ENCODE data around the gene DDIT3. TPM values are rescaled to one million over a fixed set of nuclear protein-coding genes. Genes with fewer than 3 reads are reported as not detected.

Gene DDIT3
- total RNA-seq, 2 donors from 2014 or later = 64.6 to 71.7 TPM

DNA sequence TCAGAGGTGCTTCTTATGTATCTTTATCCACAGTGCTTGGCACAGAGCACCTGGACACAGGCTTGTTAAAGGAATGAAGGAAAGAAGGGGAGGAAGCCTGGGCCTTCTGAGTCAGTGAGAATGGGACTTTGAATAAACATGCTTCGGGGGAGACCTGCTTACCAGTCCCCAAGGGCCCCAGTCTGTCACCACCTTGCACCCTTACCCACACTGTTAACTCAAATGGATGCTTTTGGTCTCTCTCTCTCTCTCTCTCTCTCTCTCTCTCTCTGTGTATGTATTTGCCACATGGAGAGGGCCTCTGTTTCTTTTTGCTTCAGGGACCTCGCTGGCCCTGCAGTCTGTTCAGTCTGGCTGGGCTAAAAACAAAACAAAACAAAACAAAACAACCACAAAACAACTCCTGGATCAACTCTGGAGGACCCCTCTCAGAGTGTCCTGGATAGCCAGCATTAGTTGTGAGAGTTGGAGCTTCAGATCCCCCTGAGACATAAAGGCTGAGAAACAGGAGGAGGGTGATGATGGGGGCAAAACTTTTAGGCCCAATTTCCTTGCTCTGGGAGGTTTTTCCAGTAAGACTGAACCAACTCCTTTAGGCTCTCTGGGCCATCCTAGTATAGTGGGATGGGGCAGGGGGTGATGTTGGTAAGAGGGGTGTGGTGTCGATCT is 31.5 kb upstream of the DDIT3 start:
- Mint-ChIP-seq H3K4me3 (no peak overlapping the region), H3K36me3 (ENCODE audit: insufficient read depth in 2 of 2) (no peaks in the 10 kb centered on the region), H3K27me3 (ENCODE audit: low read depth) (peaks cover 13% of the 10 kb centered on the region), H3K9me3 (no peaks in the 10 kb centered on the region), H3K4me1 (ENCODE audit: low read depth) (peaks cover 46% of the 10 kb centered on the region), H3K27ac (no peak overlapping the region)
- no peak for ATAC-seq (replicated peaks in 1 of 2)
- DNase-seq = no peak

DNA sequence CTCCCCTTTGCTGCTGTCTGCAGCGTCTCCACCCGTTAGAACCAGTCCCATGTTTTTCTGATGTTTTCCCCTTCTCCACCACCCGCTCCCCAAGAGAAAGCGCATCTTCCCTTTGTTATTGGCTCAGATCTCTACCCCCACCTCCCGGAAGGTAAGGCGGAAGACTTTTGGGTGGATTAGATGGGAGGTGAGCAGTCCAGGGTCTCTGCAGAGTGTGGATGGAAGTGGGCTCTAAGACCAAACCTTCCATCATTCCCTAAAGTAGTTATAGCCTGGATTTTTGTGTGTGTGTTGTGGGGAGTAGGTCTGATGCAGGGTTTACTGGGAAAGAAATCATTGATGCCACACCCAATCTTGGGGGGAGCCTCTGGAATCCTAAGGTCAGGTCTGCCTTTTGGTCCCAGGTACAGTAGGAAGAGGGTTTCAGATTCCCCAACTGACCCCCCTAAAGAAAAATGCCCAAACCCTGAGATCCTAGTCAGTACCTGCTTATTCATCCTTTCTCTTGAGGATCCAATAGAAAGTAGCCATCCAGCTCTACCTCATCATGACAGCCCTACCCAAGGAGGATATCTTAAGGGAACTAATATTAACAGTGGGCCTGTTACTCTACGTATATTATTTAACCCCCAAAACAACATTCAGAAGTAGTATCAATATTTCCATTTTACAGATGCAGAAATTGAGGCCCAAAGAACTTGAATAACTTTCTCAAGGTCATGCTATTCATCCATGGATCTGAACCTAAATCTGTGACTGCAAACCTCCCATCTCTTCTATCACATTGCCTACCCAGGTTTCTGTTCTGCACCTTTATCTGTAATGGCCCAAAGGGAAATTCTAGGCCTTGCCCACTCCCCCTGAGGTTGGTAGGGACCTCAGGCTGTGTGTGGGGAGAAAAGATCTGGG is 30.6 kb upstream of the DDIT3 start:
- Mint-ChIP-seq H3K9me3 (no peaks in the 10 kb centered on the region), H3K27me3 (ENCODE audit: low read depth) (peaks cover 13% of the 10 kb centered on the region), H3K4me1 (ENCODE audit: low read depth) (peaks cover 50% of the 10 kb centered on the region), H3K27ac (no peak overlapping the region), H3K36me3 (ENCODE audit: insufficient read depth in 2 of 2) (peaks cover 0 to 4% of the 10 kb centered on the region in 2 donors), H3K4me3 (peak overlapping the region; percentile 88 to 90)
- ATAC-seq (replicated peaks in 1 of 2) = no peak
- DNase-seq = no peak

DNA sequence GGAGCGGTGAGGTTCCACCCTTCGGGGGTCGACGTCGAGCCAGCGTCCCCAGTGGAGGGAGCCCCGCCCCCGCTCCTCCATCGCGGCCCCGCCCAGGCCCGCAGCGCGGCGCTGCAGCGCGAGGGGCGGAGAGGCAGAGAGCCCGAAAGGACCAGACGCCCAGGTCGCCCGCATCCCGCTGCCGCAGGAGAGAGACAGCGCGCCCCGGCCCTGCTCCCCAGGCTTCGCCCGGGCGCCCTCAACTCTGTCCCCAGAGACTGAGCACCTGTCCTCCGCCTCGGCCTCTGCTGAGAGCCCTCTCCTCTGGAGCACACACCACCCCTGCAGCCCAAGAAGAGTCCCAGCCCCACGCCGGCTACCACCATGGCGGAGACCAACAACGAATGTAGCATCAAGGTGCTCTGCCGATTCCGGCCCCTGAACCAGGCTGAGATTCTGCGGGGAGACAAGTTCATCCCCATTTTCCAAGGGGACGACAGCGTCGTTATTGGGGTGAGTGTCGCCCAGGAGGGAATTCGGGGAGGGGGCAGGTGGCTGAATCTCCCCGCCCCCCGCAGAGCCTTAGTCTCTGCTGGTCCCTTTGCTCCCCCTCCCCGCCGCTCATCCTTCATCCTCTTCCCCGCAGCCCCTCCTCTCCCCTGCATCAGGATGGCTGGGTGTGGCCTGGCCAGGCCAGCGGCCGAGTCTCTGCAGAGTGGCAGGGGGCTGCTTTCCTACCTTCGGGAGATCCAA is 29.8 kb upstream of the DDIT3 start, which contains the start of gene KIF5A:
TSS of gene KIF5A (plus strand) at position 136 of the 732 bp plus-strand sequence. CDS start at position 364, 228 bp downstream.
- Mint-ChIP-seq H3K27ac (no peak within 1 kb of the TSS), H3K4me1 (ENCODE audit: low read depth) (peaks cover 58% of the 10 kb centered on the region), H3K4me3 (peak within 1 kb of the TSS; percentile 88 to 90), H3K27me3 (ENCODE audit: low read depth) (peaks cover 13% of the 10 kb centered on the region), H3K36me3 (ENCODE audit: insufficient read depth in 2 of 2) (peaks cover 3 to 4% of the 10 kb centered on the region in 2 donors), H3K9me3 (no peaks in the 10 kb centered on the region)
- ATAC-seq (replicated peaks in 1 of 2) (peak; percentile 67), DNase-seq (peak; percentile 80 to 81)

DNA sequence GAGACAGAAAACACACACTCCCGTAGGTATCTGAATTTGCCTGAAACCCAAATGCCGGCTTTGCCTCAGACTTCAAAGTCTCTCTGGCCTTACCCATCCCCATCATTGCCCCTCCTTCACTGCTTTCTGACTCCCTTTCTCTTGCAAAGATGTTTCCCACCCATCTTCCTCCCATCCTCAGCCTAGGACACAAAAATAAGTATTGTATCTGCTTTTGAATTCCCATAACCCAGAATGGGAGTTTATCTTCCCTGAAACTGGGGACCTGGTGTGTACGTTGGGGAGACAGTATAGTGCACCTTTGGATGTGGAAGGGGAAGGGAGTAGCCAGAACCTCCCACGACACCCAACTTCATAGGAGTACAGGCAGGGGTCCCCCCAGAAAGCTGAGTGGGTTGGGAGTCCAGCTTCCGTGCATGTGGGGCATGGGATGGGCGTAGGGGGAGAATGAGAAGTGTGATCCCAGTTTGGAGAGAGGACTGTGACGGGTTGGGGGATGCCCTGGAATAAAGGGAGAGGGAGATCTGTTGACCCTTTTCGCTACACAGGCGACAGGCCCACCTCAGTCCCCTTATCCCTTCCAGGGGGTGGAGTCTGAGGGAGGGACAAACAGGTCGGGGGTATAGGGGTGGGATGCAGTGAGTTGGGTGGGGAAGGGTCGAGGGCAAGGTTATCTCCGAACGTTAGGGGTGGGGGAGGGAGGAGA is 29.0 kb upstream of the DDIT3 start:
- peak overlapping the region; percentile 88 to 90 for H3K4me3 Mint-ChIP-seq
- peaks cover 4% of the 10 kb centered on the region in 2 donors for H3K36me3 Mint-ChIP-seq (ENCODE audit: insufficient read depth in 2 of 2)
- H3K4me1 Mint-ChIP-seq (ENCODE audit: low read depth) = peaks cover 63% of the 10 kb centered on the region
- H3K9me3 Mint-ChIP-seq = no peaks in the 10 kb centered on the region
- H3K27ac Mint-ChIP-seq = no peak overlapping the region
- H3K27me3 Mint-ChIP-seq (ENCODE audit: low read depth) = peaks cover 13% of the 10 kb centered on the region
- no peak for DNase-seq
- ATAC-seq (replicated peaks in 1 of 2) = no peak

DNA sequence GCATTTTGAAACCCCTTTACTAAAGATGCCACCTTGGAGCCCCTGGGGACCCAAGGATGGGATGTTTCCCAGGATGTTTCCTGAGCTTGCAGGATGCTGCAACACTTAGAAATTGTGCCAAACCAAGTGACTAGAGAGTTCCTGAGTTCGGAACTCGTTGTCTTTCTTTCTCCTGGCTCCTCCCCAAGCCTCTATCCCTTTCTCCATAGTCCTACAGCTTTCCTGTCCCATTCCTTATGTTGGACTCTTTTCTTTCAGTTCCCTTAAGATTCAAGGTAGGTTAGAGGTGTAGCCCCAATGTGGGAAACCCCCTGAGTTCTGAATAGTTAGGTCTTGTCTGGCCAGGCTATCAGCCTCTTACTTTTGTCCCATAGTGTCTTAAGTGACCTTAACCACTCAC is 28.2 kb upstream of the DDIT3 start:
- Mint-ChIP-seq H3K27ac (peak overlapping the region; percentile 36), H3K9me3 (no peaks in the 10 kb centered on the region), H3K4me1 (ENCODE audit: low read depth) (peaks cover 63% of the 10 kb centered on the region), H3K27me3 (ENCODE audit: low read depth) (peaks cover 13% of the 10 kb centered on the region), H3K36me3 (ENCODE audit: insufficient read depth in 2 of 2) (peaks cover 4% of the 10 kb centered on the region in 2 donors), H3K4me3 (peak overlapping the region; percentile 46 to 90)
- no peak for DNase-seq
- no peak for ATAC-seq (replicated peaks in 1 of 2)

DNA sequence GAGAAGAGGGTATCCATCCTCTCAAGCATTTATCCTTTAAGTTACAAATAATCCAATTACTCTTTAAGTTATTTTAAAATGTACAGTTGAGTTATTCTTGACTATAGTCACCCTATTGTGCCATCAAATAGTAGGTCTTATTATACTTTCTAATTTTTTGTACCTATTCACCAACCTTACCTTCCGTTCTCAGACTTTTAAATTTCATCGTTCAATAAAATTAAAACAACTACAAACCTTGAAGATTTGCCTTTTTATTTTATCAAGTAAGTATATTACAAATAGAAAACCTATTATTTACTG is 27.6 kb upstream of the DDIT3 start:
- ATAC-seq (replicated peaks in 1 of 2) (no peak), DNase-seq (no peak)
- peaks cover 63% of the 10 kb centered on the region for H3K4me1 Mint-ChIP-seq (ENCODE audit: low read depth)
- H3K9me3 Mint-ChIP-seq = no peaks in the 10 kb centered on the region
- H3K27me3 Mint-ChIP-seq (ENCODE audit: low read depth) = peaks cover 13% of the 10 kb centered on the region
- peak overlapping the region; percentile 36 for H3K27ac Mint-ChIP-seq
- H3K4me3 Mint-ChIP-seq = peak overlapping the region in 1 of 2 donors; percentile 98
- peaks cover 4% of the 10 kb centered on the region in 2 donors for H3K36me3 Mint-ChIP-seq (ENCODE audit: insufficient read depth in 2 of 2)

DNA sequence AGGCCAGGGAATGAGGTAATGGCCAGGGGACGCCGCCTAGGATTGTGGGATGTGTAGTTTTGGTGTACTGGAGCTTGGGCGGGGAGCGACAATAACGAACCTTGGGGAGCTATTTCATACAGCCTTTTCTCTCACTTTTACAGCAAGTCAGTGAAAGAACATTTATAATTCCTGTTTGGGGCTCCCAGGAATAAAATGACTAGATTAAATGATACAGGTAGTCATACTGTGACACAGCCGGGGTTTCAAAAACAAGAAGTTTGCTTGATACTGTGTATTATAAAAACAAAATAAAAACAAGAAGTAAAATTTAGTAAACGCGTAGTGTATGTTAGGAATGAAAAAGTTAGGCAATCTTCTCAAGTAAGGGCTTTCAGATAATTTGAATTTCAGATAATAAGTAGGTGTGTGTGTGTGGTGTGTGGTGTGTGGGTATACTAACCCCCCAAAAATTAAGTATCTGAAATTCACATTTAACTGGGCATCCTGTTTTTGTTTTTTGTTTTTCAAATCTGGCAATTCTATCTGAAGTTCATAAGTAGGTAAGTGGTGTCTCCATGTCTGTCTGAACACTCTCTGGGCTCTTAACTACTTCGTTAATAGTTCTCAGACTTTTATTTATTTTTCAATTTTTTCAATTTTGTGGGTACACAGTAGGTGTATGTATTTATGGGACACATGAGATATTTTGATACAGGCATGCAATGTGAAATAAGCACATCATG is 27.1 kb upstream of the DDIT3 start:
- H3K9me3 Mint-ChIP-seq = no peaks in the 10 kb centered on the region
- H3K36me3 Mint-ChIP-seq (ENCODE audit: insufficient read depth in 2 of 2) = peaks cover 4% of the 10 kb centered on the region in 2 donors
- peaks cover 63% of the 10 kb centered on the region for H3K4me1 Mint-ChIP-seq (ENCODE audit: low read depth)
- DNase-seq (no peak), ATAC-seq (replicated peaks in 1 of 2) (no peak)
- peak overlapping the region; percentile 75 for H3K27ac Mint-ChIP-seq
- H3K4me3 Mint-ChIP-seq = peak overlapping the region; percentile 74 to 98
- H3K27me3 Mint-ChIP-seq (ENCODE audit: low read depth) = peaks cover 13% of the 10 kb centered on the region

DNA sequence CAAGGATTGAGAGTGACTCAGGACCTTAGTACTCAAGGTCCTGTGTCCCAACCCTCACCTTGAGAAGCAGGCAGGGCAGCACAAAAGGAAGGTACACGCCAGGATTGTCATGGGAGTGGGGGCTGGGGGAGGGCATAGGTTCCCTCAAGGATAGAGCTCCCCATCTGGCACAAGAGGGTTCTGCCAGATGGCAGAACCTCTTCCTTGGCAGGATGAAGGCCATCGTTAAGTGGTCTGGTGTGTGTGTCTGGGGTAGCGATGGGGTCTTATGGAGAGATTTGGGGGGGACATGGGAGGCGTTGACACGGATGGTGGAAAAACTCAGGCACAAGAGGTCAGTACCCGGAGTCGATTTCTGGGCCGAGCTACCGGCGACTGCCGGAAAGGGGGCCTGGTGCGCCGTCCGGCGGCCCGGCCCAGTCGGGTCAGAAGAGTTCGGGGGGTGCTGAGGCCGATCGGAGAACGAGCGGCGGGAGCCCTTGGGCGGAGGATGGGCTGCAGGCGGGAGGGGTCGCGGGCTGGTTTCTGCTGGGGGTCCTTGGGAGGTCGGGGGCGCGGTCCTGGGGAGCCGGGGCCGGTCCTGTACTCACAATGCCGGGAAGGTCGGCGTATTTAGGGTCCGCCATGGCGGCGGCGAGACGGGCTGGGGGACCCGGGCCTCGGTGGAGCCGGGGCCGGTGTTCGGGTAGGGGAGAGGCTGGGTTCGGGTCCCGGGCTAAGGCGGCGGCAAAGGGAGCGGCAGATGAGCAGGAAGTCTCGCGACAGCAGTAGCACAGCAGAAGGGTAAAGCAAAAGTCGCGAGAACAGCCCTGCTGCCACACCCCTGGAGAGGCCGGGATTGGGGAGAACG is 26.3 kb upstream of the DDIT3 start, which contains the start of gene DCTN2:
TSS of gene DCTN2 (minus strand) at position 755 of the 850 bp plus-strand sequence. CDS start at position 626, 129 bp downstream.
- ATAC-seq (replicated peaks in 1 of 2) (peak; percentile 94 to 97), DNase-seq (peak; percentile 93 to 97)
- Mint-ChIP-seq H3K4me3 (peak within 1 kb of the TSS; percentile 74 to 98), H3K9me3 (no peaks in the 10 kb centered on the region), H3K27ac (peak within 1 kb of the TSS; percentile 91), H3K4me1 (ENCODE audit: low read depth) (peaks cover 63% of the 10 kb centered on the region), H3K27me3 (ENCODE audit: low read depth) (peaks cover 13% of the 10 kb centered on the region), H3K36me3 (ENCODE audit: insufficient read depth in 2 of 2) (peaks cover 4% of the 10 kb centered on the region in 2 donors)

DNA sequence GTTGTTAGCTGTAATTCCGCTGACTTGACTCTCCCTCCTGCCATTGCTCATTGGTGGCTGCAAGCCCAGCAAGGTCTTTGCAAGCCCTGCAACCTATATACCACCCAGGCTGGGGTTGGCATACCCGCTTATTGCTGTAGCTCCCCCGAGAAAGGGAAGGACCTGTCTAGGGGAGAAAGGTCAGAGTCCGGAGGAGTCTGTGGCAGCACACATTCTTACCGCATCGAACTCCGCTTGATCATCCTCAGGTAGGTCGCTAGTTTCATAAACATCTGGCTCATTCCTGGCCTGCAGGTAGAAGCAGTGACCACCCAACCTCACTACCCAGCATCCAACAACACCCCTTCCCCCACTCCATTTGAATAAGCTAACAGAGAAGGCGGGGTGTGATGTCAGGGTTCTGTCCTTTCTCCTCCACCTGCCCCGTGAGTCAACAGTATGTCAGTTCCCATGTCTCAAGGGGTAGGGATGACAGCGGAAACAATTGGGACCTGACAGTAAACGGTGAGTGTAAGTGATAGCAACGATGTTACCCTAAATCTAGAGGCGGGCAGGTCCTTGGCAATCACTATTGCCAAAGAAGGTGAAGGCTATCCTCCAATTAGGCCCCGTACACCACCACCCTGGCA is 25.6 kb upstream of the DDIT3 start:
- ATAC-seq (replicated peaks in 1 of 2) (no peak), DNase-seq (peak in 1 of 2 donors; percentile 19)
- peak overlapping the region; percentile 74 to 98 for H3K4me3 Mint-ChIP-seq
- peaks cover 13% of the 10 kb centered on the region for H3K27me3 Mint-ChIP-seq (ENCODE audit: low read depth)
- H3K27ac Mint-ChIP-seq = peak overlapping the region; percentile 91
- H3K4me1 Mint-ChIP-seq (ENCODE audit: low read depth) = peaks cover 57% of the 10 kb centered on the region
- H3K36me3 Mint-ChIP-seq (ENCODE audit: insufficient read depth in 2 of 2) = peaks cover 4% of the 10 kb centered on the region in 2 donors
- no peaks in the 10 kb centered on the region for H3K9me3 Mint-ChIP-seq

DNA sequence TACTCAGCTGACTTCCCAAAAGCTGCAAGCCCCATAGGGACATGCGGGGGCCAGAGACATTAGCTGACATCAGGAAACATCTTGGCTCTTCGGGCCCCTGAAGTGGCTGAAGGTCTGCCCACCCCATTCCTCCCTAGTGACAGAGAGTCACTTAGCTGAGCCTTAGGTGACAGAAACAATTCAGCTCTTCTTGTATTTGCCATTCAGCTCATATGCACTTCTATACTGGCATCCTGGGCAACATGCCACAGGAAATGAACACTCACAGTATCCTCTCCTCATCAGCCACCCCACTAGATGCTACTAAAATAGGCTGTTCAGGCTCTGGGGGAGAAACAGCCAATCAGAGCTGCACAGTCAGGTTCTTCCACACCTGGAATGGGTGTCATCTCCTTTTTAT is 23.3 kb upstream of the DDIT3 start:
- Mint-ChIP-seq H3K9me3 (no peaks in the 10 kb centered on the region), H3K4me3 (no peak overlapping the region), H3K4me1 (ENCODE audit: low read depth) (peaks cover 35% of the 10 kb centered on the region), H3K27me3 (ENCODE audit: low read depth) (peaks cover 4% of the 10 kb centered on the region), H3K27ac (no peak overlapping the region), H3K36me3 (ENCODE audit: insufficient read depth in 2 of 2) (peaks cover 4 to 5% of the 10 kb centered on the region in 2 donors)
- no peak for DNase-seq
- no peak for ATAC-seq (replicated peaks in 1 of 2)

DNA sequence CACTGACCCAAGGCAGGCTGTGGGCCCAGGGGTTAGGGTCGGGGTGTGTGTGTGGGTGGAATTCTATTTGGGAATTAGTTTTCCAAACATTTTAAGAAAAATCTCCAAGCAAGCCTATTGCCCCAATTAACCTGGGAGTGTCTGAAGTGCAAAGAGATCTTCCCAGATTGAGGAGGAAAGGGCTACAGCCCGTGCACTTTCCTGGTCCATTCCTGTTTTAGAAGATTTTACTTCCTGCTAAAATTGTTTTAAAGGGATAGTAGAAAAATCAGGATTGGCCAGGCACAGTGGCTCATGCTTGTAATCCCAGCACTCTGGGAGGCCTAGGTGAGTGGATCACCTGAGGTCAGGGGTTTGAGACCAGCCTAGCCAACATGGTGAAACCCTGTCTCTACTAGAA is 21.4 kb upstream of the DDIT3 start:
- Mint-ChIP-seq H3K9me3 (no peaks in the 10 kb centered on the region), H3K4me1 (ENCODE audit: low read depth) (peaks cover 20% of the 10 kb centered on the region), H3K27ac (no peak overlapping the region), H3K27me3 (ENCODE audit: low read depth) (no peaks in the 10 kb centered on the region), H3K36me3 (ENCODE audit: insufficient read depth in 2 of 2) (peaks cover 7 to 8% of the 10 kb centered on the region in 2 donors), H3K4me3 (no peak overlapping the region)
- no peak for DNase-seq
- no peak for ATAC-seq (replicated peaks in 1 of 2)
